Small intestine (tissue), 7 donors: ENCODE data around the gene TGFBI. TPM values are rescaled to one million over a fixed set of nuclear protein-coding genes. Genes with fewer than 3 reads are reported as not detected.
"Not testable (repeated sequence)": the region's sequence is repeated elsewhere in the genome, so short reads cannot be mapped to it uniquely, and the experiment has no call there.

Experiments used
- DNase-seq, 2 donors: peaks; one replicate each; pipeline versions ENCODE4 v3.0.0 to v3.0.0-alpha.2; 2013
- FAIRE-seq: peaks from 2 replicates; lab custom pipeline; 2012; peaks lifted over from hg19 to GRCh38; lab: Jason Lieb, UNC
- H3K27ac ChIP-seq, 3 donors: one replicate each; pipeline ENCODE4 v1.5.1; 2013; ENCODE audit warnings: low read length in 2 of 3, mild to moderate bottlenecking in 2 of 3, control low read depth in 1 of 3, inconsistent platforms in 1 of 3, low read depth in 1 of 3, moderate library complexity in 1 of 3
- H3K27me3 ChIP-seq, 3 donors: one replicate each; pipeline ENCODE4 v1.6.1; 2013; ENCODE audit warnings: low read length in 3 of 3, inconsistent platforms in 1 of 3; ENCODE audit not compliant: control insufficient read depth in 3 of 3, insufficient read depth in 3 of 3
- H3K36me3 ChIP-seq, 3 donors: one replicate each; pipeline ENCODE4 v1.6.1; 2013; ENCODE audit warnings: low read length in 3 of 3, inconsistent platforms in 1 of 3, low read depth in 1 of 3, mild to moderate bottlenecking in 1 of 3, moderate library complexity in 1 of 3; ENCODE audit not compliant: control insufficient read depth in 3 of 3, insufficient read depth in 2 of 3
- H3K4me1 ChIP-seq, 3 donors: one replicate each; pipeline ENCODE4 v1.6.1; 2013; ENCODE audit warnings: low read length in 2 of 3, inconsistent platforms in 1 of 3, low read depth in 1 of 3, mild to moderate bottlenecking in 1 of 3, moderate library complexity in 1 of 3; ENCODE audit not compliant: control insufficient read depth in 3 of 3, insufficient read depth in 2 of 3
- H3K4me3 ChIP-seq, 3 donors: one replicate each; pipeline ENCODE4 v1.5.1; 2013; ENCODE audit warnings: low read length in 3 of 3, control low read depth in 1 of 3, inconsistent platforms in 1 of 3, low read depth in 1 of 3, mild to moderate bottlenecking in 1 of 3, moderate library complexity in 1 of 3
- H3K9me3 ChIP-seq, 2 donors: one replicate each; pipeline ENCODE4 v1.6.1; 2013; ENCODE audit warnings: low read depth in 1 of 2, low read length in 1 of 2; ENCODE audit not compliant: control insufficient read depth in 2 of 2, insufficient read depth in 1 of 2
- WGBS, 3 donors: extraction: QIAGEN DNeasy Blood & Tissue Kit; methylation state at CpG; one replicate each; pipeline ENCODE4 v1.1.7; 2013; 5-methylcytosine and 5-hydroxymethylcytosine counted together
- polyA plus RNA-seq, 4 donors: library from polyadenylated mRNA; stranded (reverse) in 3 of 4; unstranded in 1 of 4; fragments of 200-250 nt in 3 of 4; fragments of 120-200 nt in 1 of 4; gene quantifications; one replicate each; pipeline versions ENCODE4 v1.2.1 to v1.2.3, GENCODE V29; 2013
- donor health status: healthy with polysubstance abuse.
- donor health status: control.
- donor health status: control.
- donor health status: Bipolar disorder and iron deficiency.
- donor health status: healthy.

TGFBI gene
- polyA plus RNA-seq, 4 donors, result 4.2 to 114 (median 48.3) TPM

- H3K27ac ChIP-seq, result no peak overlapping the region
- WGBS, 3 donors, result 84 to 90% (median 87%) methylated on average over 4 of the region's 4 CpGs
- no peaks in the 10 kb centered on the region for H3K27me3 ChIP-seq
- H3K9me3 ChIP-seq, result peaks cover 0 to 2% of the 10 kb centered on the region in 2 donors
- DNase-seq (no peak), FAIRE-seq (no peak)
- peaks cover 0 to 5% (median 0%) of the 10 kb centered on the region in 3 donors for H3K36me3 ChIP-seq
- peaks cover 0 to 16% (median 11%) of the 10 kb centered on the region in 3 donors for H3K4me1 ChIP-seq
- no peak overlapping the region for H3K4me3 ChIP-seq
These were observed 9.8 kb downstream of the TGFBI start for GRCh38 chr5:136038635-136039034.

GRCh38 chr5:136039202-136039601, 10.4 kb downstream of the TGFBI start:
- DNase-seq, result no peak
- no peaks in the 10 kb centered on the region for H3K27me3 ChIP-seq
- no peak overlapping the region for H3K4me3 ChIP-seq
- WGBS, 3 donors, result 89 to 95% (median 94%) methylated on average over 2 of the region's 2 CpGs
- H3K9me3 ChIP-seq, result peaks cover 0 to 2% of the 10 kb centered on the region in 2 donors
- peaks cover 0 to 16% (median 11%) of the 10 kb centered on the region in 3 donors for H3K4me1 ChIP-seq
- H3K36me3 ChIP-seq, result peaks cover 0 to 3% (median 0%) of the 10 kb centered on the region in 3 donors
- FAIRE-seq, result no peak
- no peak overlapping the region for H3K27ac ChIP-seq

- Histone ChIP-seq H3K36me3 (peaks cover 0 to 6% (median 0%) of the 10 kb centered on the region in 3 donors), H3K4me3 (no peak overlapping the region), H3K27ac (no peak overlapping the region), H3K9me3 (peaks cover 0 to 2% of the 10 kb centered on the region in 2 donors), H3K27me3 (no peaks in the 10 kb centered on the region), H3K4me1 (peaks cover 0 to 16% (median 11%) of the 10 kb centered on the region in 3 donors)
- WGBS, 3 donors, result 31 to 57% (median 38%) methylated on average over 4 of the region's 4 CpGs
- no peak for FAIRE-seq
- DNase-seq, result peak in 1 of 2 donors; percentile 9
These were observed 12.1 kb downstream of the TGFBI start for GRCh38 chr5:136040746-136041415.

- H3K27me3 ChIP-seq, result no peaks in the 10 kb centered on the region
- peaks cover 0 to 10% (median 0%) of the 10 kb centered on the region in 3 donors for H3K36me3 ChIP-seq
- H3K4me3 ChIP-seq, result no peak overlapping the region
- DNase-seq, result no peak
- H3K9me3 ChIP-seq, result peaks cover 0 to 2% of the 10 kb centered on the region in 2 donors
- H3K27ac ChIP-seq, result peak overlapping the region in 1 of 3 donors; percentile 40
- FAIRE-seq, result no peak
- WGBS, 3 donors, result 77% methylated on average over 1 of the region's 1 CpG
- H3K4me1 ChIP-seq, result peaks cover 0 to 11% (median 9%) of the 10 kb centered on the region in 3 donors
These were observed 13.4 kb downstream of the TGFBI start for GRCh38 chr5:136042156-136042555.

- Histone ChIP-seq H3K4me1 (peaks cover 0 to 10% (median 4%) of the 10 kb centered on the region in 3 donors), H3K9me3 (peaks cover 0 to 2% of the 10 kb centered on the region in 2 donors), H3K4me3 (no peak overlapping the region), H3K36me3 (peaks cover 0 to 15% (median 0%) of the 10 kb centered on the region in 3 donors), H3K27me3 (no peaks in the 10 kb centered on the region), H3K27ac (peak overlapping the region in 2 of 3 donors; percentile 40)
- no peak for FAIRE-seq
- DNase-seq, result peak; percentile 20 to 85
- 20 to 30% (median 22%) methylated on average over 6 of the region's 6 CpGs for WGBS, 3 donors
These were observed 13.9 kb downstream of the TGFBI start for GRCh38 chr5:136042665-136043121.

GRCh38 chr5:136043551-136043950, 14.8 kb downstream of the TGFBI start:
- peaks cover 0 to 18% (median 0%) of the 10 kb centered on the region in 3 donors for H3K36me3 ChIP-seq
- no peak overlapping the region for H3K4me3 ChIP-seq
- no peak overlapping the region for H3K27ac ChIP-seq
- no peaks in the 10 kb centered on the region for H3K27me3 ChIP-seq
- DNase-seq, result no peak
- WGBS, 3 donors, result 81 to 92% (median 83%) methylated on average over 2 of the region's 2 CpGs
- peaks cover 0 to 2% of the 10 kb centered on the region in 2 donors for H3K9me3 ChIP-seq
- FAIRE-seq, result no peak
- peaks cover 0 to 7% (median 3%) of the 10 kb centered on the region in 3 donors for H3K4me1 ChIP-seq

GRCh38 chr5:136043968-136044610, 15.3 kb downstream of the TGFBI start:
- DNase-seq (no peak), FAIRE-seq (no peak)
- peaks cover 0 to 7% (median 3%) of the 10 kb centered on the region in 3 donors for H3K4me1 ChIP-seq
- 93 to 96% (median 93%) methylated on average over 8 of the region's 8 CpGs for WGBS, 3 donors
- H3K4me3 ChIP-seq, result no peak overlapping the region
- H3K27me3 ChIP-seq, result no peaks in the 10 kb centered on the region
- no peak overlapping the region for H3K27ac ChIP-seq
- peaks cover 0 to 21% (median 0%) of the 10 kb centered on the region in 3 donors for H3K36me3 ChIP-seq
- no peaks in the 10 kb centered on the region for H3K9me3 ChIP-seq

- not testable (repeated sequence) for FAIRE-seq, H3K27ac ChIP-seq, H3K4me3 ChIP-seq, H3K4me1 ChIP-seq, H3K9me3 ChIP-seq, H3K27me3 ChIP-seq, DNase-seq
- WGBS, 3 donors, result 82 to 95% (median 91%) methylated on average over 8 of the region's 8 CpGs
- peaks cover 0 to 27% (median 0%) of the 10 kb centered on the region in 3 donors for H3K36me3 ChIP-seq
These were observed 16.2 kb downstream of the TGFBI start for GRCh38 chr5:136045026-136045425.
